K562 (cell line): ENCODE measurements around the gene HMGXB3. TPM values are rescaled to one million over a fixed set of nuclear protein-coding genes. Genes with fewer than 3 reads are reported as not detected.
A peak's percentile ranks its signal among the peaks of the same experiment; 100 is the strongest.

ENCODE experiments used
- CBX5 ChIP-seq: IDR thresholded peaks from 2 replicates; pipeline ENCODE4 v1.6.1; 2014; ENCODE audit warnings: low read depth, borderline replicate concordance
- E2F4 ChIP-seq: sonication (generic); formaldehyde crosslinking; IDR thresholded peaks from 2 replicates; pipeline ENCODE4 v1.8.0; 2022; ENCODE audit warnings: mild to moderate bottlenecking, low read depth, missing genetic modification reagents
- FOXA3 ChIP-seq, 2 experiments: fragments of 450-650 bp in 1 of 2; sonication (generic) in 1 of 2; formaldehyde crosslinking; IDR thresholded peaks in 1 of 2; conservative IDR thresholded peaks in 1 of 2; 2 replicates each; pipeline versions ENCODE4 v1.4.0 to v1.8.0; 2020 to 2022; ENCODE audit warnings: mild to moderate bottlenecking in 2 of 2, missing genetic modification reagents in 1 of 2
- FOXP1 ChIP-seq: sonication (generic); formaldehyde crosslinking; IDR thresholded peaks from 2 replicates; pipeline ENCODE4 v1.8.0; 2022; ENCODE audit warnings: mild to moderate bottlenecking, missing genetic modification reagents
- GTF2F1 ChIP-seq: IDR thresholded peaks from 2 replicates; pipeline ENCODE4 v1.6.1; 2011; ENCODE audit warnings: low read depth, low read length, improper control_type of control experiment
- MXI1 ChIP-seq: IDR thresholded peaks from 2 replicates; pipeline ENCODE4 v1.6.1; 2011; ENCODE audit warnings: low read depth, mild to moderate bottlenecking, improper control_type of control experiment, low read length
- NBN ChIP-seq: fragments of 450-650 bp; IDR thresholded peaks from 2 replicates; pipeline ENCODE4 v1.6.1; 2016; ENCODE audit warnings: low read depth, mild to moderate bottlenecking
- NFE2 ChIP-seq: IDR thresholded peaks from 2 replicates; pipeline ENCODE4 v1.6.1; 2014; ENCODE audit warnings: antibody characterized with exemption, low read depth
- NFYB ChIP-seq: IDR thresholded peaks from 2 replicates; pipeline ENCODE4 v1.6.1; 2011; ENCODE audit warnings: mild to moderate bottlenecking, moderate library complexity; ENCODE audit not compliant: insufficient read length; ENCODE audit errors: extremely low read depth
- PHF21A ChIP-seq: fragments of 450-650 bp; IDR thresholded peaks from 2 replicates; pipeline ENCODE4 v1.6.1; 2017; ENCODE audit warnings: low read depth, borderline replicate concordance
- POLR2A ChIP-seq: fragments of 450-650 bp; conservative IDR thresholded peaks from 2 replicates; pipeline ENCODE4 v1.6.1; 2016
- POLR2AphosphoS5 ChIP-seq: IDR thresholded peaks from 2 replicates; pipeline ENCODE4 v1.6.1; 2011; ENCODE audit warnings: mild to moderate bottlenecking, low read depth, low read length, moderate library complexity; ENCODE audit not compliant: control insufficient read depth, insufficient read depth
- POU5F1 ChIP-seq: fragments of 150-350 bp; IDR thresholded peaks from 2 replicates; pipeline ENCODE4 v1.6.1; 2014; ENCODE audit warnings: borderline replicate concordance, low read length, low read depth, mild to moderate bottlenecking; ENCODE audit not compliant: partially characterized antibody
- SIN3A ChIP-seq, 2 experiments: fragments of 150-350 bp in 1 of 2; IDR thresholded peaks; 2 replicates each; pipeline ENCODE4 v1.6.1; 2011 to 2016; ENCODE audit warnings: borderline replicate concordance in 2 of 2, low read depth in 2 of 2, low read length in 2 of 2, mild to moderate bottlenecking in 2 of 2, moderate library complexity in 2 of 2; ENCODE audit not compliant: control insufficient read depth in 1 of 2
- ZNF239 ChIP-seq: fragments of 250-450 bp; sonication (Bioruptor Pico); IDR thresholded peaks from 2 replicates; pipeline ENCODE4 v1.4.0; 2020; ENCODE audit warnings: mild to moderate bottlenecking
- ZNF311 ChIP-seq: fragments of 250-450 bp; sonication (Bioruptor Pico); IDR thresholded peaks from 2 replicates; pipeline ENCODE4 v1.4.0; 2020; ENCODE audit warnings: mild to moderate bottlenecking, moderate library complexity
- ZNF518B ChIP-seq: fragments of 250-450 bp; sonication (Bioruptor Pico); IDR thresholded peaks from 2 replicates; pipeline ENCODE4 v1.5.0; 2021; ENCODE audit warnings: mild to moderate bottlenecking, moderate library complexity
- polyA plus RNA-seq, 8 experiments: library from polyadenylated mRNA; depleted of rRNA in 4 of 8; stranded (reverse) in 5 of 8; unstranded in 3 of 8; fragments of >200 nt; fragmentation: Nextera tagmentation in 2 of 8; fragmentation: Illumina TruSeq in 1 of 8; extraction: Ambion mirVana in 2 of 8; extraction: Trizol in 1 of 8; gene quantifications; 2 replicates each; pipeline versions ENCODE4 v1.2.1 to v1.2.3, GENCODE V29; 2011 to 2014; ENCODE audit warnings: inconsistent platforms in 1 of 8, missing spikeins in 1 of 8
- total RNA-seq, 7 experiments: library from RNA; depleted of rRNA in 6 of 7; stranded (reverse); fragments of >200 nt in 6 of 7; fragmentation: Illumina TruSeq in 2 of 7; extraction: Trizol in 2 of 7; gene quantifications; 2 replicates each; pipeline versions ENCODE4 v1.2.1 to v1.2.3, GENCODE V29; 2011 to 2021; ENCODE audit warnings: low replicate concordance in 1 of 7
- TF ChIP-seq, protein P1 (sequence below), 2 experiments: fragments of 450-650 bp; conservative IDR thresholded peaks; 2 replicates each; pipeline ENCODE4 v1.6.1; 2017; ENCODE audit warnings: mild to moderate bottlenecking in 2 of 2, moderate library complexity in 2 of 2
- TF ChIP-seq, protein P2 (sequence below): sonication (generic); formaldehyde crosslinking; IDR thresholded peaks from 2 replicates; pipeline ENCODE4 v1.8.0; 2022; ENCODE audit warnings: missing genetic modification reagents, mild to moderate bottlenecking, moderate library complexity, borderline replicate concordance

HMGXB3 gene
- total and polyA plus RNA-seq, 9 of the 15 experiments (the other 6 are each of a cell fraction or from before 2014, with no cell fraction given) = 1.8 to 44.1 (median 32.2) TPM

DNA sequence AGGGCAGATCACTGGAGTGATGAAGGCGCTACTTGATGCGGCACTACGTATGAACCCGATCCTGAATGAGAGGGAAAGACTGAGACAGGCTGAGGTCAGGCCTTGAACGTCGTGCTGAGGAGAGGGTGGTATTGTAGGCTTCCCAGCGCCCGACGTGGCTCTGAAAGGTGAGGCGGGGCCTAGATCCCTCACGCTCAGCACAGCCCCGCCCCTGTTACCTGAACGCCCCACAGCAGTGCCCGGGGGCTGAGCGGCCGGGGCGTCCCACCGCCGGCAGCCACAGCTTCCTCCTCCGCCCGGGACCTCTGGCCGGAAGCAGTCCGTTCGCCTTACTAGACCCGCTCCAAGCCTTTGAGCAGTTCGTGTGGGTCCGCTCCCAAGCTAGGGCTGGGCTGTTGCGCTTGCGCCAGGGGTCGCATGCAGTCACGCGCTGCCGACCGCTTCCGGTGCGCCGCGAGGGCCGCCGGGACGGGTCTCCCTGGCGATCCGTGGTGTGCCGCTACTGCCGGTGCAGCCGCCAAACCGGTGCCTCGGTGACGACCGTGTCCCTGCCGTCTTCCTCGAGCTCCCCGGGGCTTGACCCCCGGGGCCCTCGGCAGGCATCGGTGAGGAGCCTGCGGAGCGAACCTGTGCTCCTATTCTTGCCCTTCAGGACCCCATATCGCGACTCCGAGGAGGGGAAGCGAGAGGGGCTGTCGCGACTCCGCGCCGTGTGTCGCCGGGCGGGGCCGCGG, at the start of gene HMGXB3, which contains the start of gene TIGD6 (continued):
- TF ChIP-seq NFE2 (peak; percentile 25; the same call in 1 of the 2 replicates), NFYB (no peak), POLR2A (peak; percentile 92), ZNF311 (CRISPR knock-in tag) (0 out of 2 replicates have a peak, but pooled peaks have one; percentile 10), NBN (peak; percentile 9; the same call in 1 of the 2 replicates), FOXP1 (CRISPR knock-in tag) (peak; percentile 45; the same call in 1 of the 2 replicates), ZNF239 (CRISPR knock-in tag) (no peak), FOXA3 (CRISPR knock-in tag; conservative IDR thresholded peaks at IDR 0.05 in 1 of 2, IDR thresholded peaks at IDR 0.05 in 1 of 2) (peak in 1 of 2 experiments; percentile 70; a peak in 1 of 4 replicates), ZNF518B (no peak), CBX5 (peak; percentile 57; the same call in 1 of the 2 replicates), POU5F1 (peak; percentile 39), E2F4 (CRISPR knock-in tag) (no peak; the same call in 1 of the 2 replicates), POLR2AphosphoS5 (peak; percentile 82), MXI1 (peak; percentile 47; the same call in 1 of the 2 replicates), PHF21A (no peak; the same call in 1 of the 2 replicates), GTF2F1 (0 out of 2 replicates have a peak, but pooled peaks have one; percentile 49), SIN3A (IDR thresholded peaks at IDR 0.05; ENCODE audit: borderline replicate concordance in 2 of 2, control insufficient read depth in 1 of 2, low read depth in 2 of 2, low read length in 2 of 2) (peak in 1 of 2 experiments; percentile 61; a peak in 2 of 4 replicates)
- TF ChIP-seq, protein P1, sequence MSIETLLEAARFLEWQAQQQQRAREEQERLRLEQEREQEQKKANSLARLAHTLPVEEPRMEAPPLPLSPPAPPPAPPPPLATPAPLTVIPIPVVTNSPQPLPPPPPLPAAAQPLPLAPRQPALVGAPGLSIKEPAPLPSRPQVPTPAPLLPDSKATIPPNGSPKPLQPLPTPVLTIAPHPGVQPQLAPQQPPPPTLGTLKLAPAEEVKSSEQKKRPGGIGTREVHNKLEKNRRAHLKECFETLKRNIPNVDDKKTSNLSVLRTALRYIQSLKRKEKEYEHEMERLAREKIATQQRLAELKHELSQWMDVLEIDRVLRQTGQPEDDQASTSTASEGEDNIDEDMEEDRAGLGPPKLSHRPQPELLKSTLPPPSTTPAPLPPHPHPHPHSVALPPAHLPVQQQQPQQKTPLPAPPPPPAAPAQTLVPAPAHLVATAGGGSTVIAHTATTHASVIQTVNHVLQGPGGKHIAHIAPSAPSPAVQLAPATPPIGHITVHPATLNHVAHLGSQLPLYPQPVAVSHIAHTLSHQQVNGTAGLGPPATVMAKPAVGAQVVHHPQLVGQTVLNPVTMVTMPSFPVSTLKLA (conservative IDR thresholded peaks at IDR 0.05) = peak; percentile 89 to 96
- TF ChIP-seq, protein P2, sequence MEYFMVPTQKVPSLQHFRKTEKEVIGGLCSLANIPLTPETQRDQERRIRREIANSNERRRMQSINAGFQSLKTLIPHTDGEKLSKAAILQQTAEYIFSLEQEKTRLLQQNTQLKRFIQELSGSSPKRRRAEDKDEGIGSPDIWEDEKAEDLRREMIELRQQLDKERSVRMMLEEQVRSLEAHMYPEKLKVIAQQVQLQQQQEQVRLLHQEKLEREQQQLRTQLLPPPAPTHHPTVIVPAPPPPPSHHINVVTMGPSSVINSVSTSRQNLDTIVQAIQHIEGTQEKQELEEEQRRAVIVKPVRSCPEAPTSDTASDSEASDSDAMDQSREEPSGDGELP (CRISPR knock-in tag) = peak; percentile 86
